Fibroblast of skin of left quadriceps (primary cell): Measurements from ENCODE around the gene SLC30A10.
"Not testable (repeated sequence)": the region's sequence is repeated elsewhere in the genome, so short reads cannot be mapped to it uniquely, and the experiment has no call there.

ENCODE experiments used
- DNase-seq, 2 experiments: peaks; one replicate each; pipeline ENCODE4 v3.0.0-alpha.2; 2013; ENCODE audit warnings: low read depth in 2 of 2

SLC30A10 gene

DNA sequence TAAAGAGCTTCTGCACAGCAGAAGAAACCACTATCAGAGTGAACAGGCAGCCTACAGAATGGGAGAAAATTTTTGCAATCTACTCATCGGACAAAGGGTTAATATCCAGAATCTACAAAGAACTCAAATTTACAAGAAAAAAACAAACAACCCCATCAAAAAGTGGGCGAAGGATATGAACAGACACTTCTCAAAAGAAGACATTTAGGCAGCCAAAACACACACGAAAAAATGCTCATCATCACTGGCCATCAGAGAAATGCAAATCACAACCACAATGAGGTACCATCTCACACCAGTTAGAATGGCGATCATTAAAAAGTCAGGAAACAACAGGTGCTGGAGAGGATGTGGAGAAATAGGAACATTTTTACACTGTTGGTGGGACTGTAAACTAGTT, 36.5 kb downstream of the SLC30A10 start:
- DNase-seq: not testable (repeated sequence)

DNA sequence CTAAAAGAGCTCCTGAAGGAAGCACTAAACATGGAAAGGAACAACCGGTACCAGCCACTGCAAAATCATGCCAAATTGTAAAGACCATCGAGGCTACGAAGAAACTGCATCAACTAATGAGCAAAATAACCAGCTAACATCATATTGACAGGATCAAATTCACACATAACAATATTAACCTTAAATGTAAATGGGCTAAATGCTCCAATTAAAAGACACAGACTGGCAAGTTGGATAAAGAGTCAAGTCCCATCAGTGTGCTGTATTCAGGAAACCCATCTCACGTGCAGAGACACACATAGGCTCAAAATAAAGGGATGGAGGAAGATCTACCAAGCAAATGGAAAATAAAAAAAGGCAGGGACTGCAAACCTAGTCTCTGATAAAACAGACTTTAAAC, 39.7 kb downstream of the SLC30A10 start:
- not testable (repeated sequence) for DNase-seq

DNA sequence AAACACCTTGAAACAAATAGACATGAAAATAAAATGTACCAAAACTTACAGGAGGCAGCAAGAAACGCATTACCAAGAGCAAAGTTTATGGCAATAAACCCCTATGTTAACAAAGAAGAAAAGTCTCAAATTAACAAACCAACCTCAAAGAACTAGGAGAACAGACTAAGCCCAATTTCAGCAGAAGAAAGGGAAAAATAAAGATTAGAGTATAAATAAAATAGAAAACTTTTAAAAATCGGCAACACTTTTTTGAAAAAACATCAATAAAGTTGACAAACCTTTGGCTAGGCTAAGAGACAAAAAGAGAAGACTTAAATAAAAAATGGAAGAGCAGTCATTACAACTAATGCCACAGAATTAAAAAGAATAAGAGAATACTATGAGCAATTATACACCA, 42.7 kb downstream of the SLC30A10 start:
- no peak for DNase-seq

DNA sequence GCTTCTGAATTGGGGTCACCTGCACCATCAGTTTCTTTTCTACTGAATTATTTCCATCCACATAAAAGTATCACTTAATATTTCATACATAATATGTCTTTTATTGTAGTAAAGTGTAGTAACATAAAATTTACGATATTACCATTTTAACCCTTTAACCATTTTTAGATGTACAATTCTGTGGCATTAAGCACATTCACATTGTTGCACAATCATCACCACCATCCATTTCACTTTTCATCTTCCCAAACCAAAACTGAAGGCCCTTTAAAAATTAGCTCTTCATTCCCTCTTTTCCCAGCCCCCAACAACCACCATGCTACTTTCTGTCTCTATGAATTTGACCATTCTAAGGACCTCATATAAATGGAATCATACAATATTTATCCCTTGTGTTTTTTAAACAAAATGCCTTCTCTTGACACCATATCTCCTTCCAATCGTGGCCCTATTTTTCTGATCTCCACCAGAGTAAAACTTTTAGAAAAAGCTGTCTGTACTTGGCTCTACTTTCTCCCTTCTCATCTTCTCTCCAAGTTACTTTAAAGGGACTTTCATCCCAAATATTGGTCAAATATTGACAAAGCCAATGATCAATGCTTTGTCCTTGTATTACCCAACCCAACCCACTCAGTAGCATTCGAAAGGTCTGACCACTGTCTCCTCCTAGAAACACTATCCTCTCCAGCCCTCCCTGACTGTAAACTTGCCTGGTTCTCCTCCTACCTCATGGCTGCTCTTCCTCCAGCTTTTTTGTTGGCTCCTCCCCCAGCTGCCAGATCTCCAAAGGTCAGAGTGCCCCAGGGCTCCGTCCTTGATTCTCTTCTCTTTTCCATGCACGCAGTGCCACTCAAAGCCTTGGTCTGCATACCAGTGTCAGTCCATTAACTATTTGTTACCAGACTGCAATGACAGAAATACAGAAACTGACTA, 44.7 kb downstream of the SLC30A10 start:
- DNase-seq: no peak

DNA sequence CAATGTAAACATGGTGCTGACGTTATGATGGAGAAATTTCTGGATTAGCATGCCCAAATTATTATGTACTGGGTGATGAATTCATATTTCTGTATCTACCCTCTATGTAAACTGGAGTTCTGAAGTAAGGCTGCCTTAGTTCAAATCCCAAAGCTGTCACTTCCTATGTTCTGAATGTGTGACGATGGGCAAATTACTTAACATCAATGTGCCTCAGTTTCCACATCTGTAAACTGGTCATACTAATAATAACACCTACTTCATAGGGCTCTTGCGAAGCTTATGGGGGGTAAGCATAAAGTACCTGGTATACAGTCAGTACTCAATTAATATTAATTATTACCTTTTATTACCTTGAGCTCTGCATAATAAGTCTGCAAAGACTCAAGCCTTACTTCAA, 45.6 kb downstream of the SLC30A10 start:
- no peak for DNase-seq

DNA sequence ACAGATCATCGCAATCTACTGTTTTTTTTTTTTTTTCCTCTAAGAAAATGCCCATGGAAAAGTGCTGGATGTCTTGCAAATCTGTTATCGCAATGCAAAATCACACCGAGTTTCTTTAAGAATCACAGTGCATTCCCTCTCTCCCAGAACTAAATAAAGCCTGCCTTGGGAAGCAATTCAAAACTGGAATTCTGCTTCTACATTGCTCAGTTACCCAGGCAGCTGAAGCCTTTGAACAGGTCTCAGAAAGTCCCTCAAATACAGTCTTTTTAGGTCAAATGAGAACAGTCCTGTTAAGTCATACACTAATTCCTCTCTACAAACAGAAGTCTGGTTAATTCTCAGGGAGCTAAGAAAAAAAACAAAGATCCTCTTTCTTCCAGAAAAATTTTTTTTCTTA, 46.3 kb downstream of the SLC30A10 start:
- no peak for DNase-seq

DNA sequence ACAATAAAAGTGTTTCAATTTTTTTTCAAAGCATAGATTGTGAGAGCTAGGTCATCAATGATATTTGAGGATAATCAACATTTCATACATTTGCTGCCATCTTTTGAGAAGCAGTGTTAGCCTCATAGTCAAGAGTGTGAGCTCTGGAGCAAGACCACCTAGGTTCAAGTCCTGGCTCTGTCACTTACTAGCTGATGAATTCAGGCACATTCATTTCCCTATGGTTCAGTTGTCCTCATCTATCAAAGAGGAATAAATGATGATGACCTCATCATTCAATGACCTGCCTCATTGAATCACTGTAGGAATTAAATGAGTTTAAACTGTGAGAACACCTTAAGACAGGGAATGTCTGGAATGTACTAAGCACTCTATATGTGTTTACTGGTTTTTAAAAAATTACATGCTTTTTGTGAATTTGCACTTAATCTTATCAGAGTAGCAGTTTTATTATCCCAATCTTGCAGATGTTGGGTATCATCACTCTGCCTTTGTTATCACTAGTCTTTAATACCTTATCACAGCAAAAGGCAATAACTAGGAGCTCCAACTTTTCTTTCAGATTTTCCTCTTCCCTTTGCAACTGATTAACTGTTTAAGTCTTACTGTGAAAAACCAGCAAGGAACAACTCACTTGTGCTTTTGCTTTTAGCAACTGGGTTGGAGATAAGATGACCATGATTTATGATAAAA, 47.4 kb downstream of the SLC30A10 start:
- no peak for DNase-seq

DNA sequence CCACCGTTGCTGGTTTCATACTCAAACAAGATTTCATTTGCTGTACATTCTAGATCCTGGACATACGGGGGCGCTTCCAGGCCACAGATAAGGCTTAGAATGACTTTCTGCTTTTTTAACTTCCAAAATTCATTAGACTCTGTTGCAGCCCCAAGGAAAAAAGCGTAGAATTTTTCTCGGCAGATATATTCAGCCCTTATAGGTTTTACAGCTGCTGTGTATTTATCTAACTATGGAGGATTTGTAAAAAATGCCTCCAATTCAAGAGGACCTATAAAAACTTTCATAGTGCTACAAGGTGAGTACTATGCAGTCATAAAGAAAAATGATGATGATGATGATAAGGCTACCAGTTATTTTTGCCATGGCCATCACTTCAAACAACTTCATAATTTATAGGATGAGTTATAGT, 51.6 kb downstream of the SLC30A10 start:
- DNase-seq: no peak

DNA sequence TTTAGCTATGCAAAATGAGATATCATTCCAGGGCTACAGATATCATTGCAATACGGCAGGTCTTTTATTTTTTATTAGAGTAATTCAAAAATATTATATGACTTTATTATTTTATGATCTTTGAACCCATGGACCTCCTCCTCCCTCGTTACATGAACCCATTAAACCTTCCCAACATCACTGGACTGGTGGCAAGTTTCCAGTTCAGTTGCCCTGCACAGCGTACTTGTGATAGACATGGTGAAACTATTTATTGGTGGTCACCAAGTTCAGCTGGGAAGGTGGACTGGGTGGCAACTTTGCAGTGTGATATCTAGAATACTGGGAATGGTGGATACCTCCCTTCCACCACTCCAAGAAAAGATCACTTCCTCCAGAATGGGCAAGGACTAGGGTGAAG, 52.5 kb downstream of the SLC30A10 start:
- DNase-seq: no peak

DNA sequence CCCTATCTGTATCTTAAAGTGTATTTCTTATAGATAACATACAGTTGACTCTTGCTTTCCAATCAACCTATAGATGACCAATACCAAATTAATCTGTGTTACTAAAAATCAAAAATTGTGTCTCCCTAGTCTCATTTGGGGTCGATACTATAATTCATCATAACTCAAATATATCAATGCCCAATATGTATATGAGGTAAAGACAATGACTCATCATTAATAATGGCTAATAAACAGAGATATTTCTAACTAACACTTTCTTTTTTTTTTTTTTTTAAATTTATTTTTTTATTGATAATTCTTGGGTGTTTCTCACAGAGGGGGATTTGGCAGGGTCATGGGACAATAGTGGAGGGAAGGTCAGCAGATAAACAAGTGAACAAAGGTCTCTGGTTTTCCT, 55.8 kb downstream of the SLC30A10 start:
- not testable (repeated sequence) for DNase-seq

DNA sequence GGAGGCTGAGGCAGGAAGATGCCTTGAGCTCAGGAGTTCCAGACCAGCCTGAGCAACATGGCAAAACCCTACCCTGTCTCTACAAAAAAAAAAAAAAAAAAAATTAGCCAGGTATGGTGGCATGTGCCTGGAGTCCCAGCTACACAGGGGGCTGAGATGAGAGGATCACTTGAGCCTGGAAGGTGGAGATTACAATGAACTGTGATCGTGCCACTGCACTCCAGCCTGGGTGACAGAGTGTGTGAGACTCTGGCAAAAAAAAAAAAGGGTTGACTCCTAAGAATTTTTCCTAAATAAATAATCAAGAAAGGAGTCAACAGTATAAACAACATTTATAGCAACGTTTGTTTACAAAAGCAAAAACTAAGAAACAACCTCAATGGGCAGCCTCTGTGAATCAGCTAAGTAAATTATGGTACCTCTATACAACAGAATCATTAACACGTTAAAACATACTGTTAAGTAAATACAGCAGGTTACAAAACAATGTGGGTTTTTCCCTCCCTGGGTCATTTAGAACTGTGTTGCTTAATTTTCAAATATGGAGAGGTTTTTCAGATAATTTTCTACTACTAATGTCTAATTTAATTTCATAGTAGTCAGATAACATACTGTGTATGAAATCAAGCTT, 56.8 kb downstream of the SLC30A10 start:
- DNase-seq: no peak

DNA sequence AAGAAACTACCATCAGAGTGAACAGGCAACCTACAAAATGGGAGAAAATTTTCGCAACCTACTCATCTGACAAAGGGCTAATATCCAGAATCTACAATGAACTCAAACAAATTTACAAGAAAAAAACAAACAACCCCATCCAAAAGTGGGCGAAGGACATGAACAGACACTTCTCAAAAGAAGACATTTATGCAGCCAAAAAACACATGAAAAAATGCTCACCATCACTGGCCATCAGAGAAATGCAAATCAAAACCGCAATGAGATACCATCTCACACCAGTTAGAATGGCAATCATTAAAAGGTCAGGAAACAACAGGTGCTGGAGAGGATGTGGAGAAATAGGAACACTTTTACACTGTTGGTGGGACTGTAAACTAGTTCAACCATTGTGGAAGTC, 59.7 kb downstream of the SLC30A10 start:
- DNase-seq: not testable (repeated sequence)
